Activated CD4-positive, alpha-beta T cell treated with anti-CD3 and anti-CD28 coated beads for 1 hour (primary cell): ENCODE results near the gene OLFM4.
"Not testable (repeated sequence)": the region's sequence is repeated elsewhere in the genome, so short reads cannot be mapped to it uniquely, and the experiment has no call there.

ENCODE experiments used
- DNase-seq: peaks from one replicate; pipeline ENCODE4 v3.0.0-alpha.2; 2020

The OLFM4 gene, protein sequence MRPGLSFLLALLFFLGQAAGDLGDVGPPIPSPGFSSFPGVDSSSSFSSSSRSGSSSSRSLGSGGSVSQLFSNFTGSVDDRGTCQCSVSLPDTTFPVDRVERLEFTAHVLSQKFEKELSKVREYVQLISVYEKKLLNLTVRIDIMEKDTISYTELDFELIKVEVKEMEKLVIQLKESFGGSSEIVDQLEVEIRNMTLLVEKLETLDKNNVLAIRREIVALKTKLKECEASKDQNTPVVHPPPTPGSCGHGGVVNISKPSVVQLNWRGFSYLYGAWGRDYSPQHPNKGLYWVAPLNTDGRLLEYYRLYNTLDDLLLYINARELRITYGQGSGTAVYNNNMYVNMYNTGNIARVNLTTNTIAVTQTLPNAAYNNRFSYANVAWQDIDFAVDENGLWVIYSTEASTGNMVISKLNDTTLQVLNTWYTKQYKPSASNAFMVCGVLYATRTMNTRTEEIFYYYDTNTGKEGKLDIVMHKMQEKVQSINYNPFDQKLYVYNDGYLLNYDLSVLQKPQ

DNA sequence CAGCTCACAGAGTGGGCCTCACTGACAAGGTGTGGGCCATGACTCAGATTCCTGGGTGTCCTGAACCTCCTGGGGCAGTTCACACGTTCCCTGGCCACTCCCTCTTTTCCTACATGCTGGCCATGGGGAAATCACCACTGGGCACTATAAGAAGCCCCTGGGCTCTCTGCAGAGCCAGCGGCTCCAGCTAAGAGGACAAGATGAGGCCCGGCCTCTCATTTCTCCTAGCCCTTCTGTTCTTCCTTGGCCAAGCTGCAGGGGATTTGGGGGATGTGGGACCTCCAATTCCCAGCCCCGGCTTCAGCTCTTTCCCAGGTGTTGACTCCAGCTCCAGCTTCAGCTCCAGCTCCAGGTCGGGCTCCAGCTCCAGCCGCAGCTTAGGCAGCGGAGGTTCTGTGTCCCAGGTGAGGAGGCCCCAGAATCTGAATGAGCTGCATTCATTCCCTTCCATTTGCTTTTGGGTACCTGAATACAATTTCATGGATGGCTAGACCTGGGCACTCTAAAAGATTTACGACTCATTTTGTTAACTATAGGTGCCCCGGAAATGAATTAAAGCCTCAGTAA lies at the start of gene OLFM4:
TSS of gene OLFM4 (plus strand) at position 177 of the 567 bp plus-strand sequence. CDS start at position 201, 24 bp downstream.
- DNase-seq, result no peak

GRCh38 chr13:52978989-52979388 lies 49.6 kb upstream of the OLFM4 start:
- DNase-seq, result no peak

DNA sequence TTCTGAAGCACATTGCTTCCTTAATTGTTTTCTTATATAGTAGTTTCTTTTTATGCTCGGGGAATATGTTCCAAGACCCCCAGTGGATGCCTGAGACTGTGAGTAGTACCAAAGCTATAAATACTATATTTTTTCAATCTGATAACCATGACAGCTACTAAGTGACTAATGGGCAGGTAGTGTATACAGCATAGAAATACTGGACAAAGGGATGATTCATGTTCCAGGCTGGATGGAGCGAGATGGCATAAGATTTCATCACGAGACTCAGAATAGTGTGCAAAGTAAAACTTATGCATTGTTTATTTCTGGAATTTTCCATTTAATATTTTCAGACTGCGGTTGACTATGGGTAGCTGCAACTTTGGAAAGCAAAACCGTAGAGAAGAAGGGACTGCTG lies 47.9 kb upstream of the OLFM4 start:
- DNase-seq, result no peak

GRCh38 chr13:52983836-52984235 lies 44.8 kb upstream of the OLFM4 start:
- DNase-seq, result no peak

- no peak for DNase-seq
Observed at GRCh38 chr13:52984881-52985363, 43.7 kb upstream of the OLFM4 start.

DNA sequence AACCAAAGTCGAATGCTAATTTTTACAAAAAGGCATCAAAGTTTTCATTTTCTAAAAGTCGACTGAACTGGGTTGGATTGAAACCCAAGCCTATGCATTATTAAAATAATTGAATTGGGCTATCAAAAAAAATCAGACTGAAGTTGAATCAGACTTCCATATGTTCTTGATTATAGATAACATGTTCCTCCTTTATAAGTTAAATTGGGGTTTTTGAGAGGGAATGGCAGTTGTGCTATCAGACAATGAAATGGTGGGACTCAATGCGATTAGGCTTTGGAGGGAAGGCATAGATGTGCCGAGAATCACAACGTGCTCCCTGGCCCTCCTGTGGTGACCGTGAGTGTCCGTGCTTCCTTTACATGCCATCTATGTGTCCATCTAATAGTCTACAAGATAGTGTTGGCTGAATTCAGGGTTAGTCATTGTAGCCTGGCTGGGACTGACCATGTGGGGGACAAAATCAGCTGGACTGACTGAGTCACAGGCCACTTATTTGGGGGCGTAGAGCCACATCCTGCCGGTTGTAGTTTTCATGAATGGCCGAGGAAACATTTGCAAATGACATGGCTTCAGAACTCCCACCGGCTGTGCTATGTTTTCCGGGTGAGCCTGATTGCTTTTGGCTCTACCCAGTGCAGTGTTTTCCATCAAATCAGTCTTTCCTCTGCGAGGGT lies 37.1 kb upstream of the OLFM4 start:
- no peak for DNase-seq

GRCh38 chr13:52992110-52992509 lies 36.5 kb upstream of the OLFM4 start:
- DNase-seq, result no peak

DNA sequence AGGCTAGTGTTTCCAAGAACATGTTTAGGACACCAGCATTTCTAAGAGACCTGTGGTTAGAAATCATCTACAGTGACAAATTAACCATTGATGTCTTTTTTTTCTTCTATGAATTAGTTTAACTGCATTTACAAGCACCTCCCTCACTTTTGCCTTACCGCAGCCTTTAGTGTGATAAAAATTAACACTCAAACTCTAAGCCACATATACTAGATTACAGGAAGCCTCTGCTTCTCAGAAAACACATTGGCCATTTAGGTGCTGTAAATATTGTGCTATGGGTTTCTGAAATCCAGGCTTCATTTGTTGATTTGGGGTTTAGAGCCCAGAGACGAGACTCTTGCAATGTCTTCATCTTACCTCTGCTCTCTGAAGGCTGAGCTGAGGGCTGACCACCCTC lies 34.6 kb upstream of the OLFM4 start:
- DNase-seq, result no peak

DNA sequence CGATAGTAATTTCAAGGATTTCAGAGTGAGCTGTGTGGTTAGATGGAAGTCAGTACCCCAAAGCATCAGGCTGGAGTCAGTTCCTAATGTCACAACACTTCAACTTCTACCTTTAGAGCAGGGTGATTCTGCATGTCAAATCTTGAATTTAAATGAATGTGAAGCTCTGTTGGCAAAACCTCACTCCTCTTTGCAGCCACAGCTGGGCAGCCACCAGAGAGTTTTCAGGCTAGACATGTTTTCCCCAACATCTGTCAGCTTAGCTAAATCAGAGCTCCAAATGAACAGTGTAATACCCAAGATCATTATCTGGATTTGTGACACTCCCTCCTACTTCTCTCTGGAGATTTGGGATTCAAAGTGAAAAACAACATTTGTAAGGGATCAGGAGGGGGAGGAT lies 33.7 kb upstream of the OLFM4 start:
- DNase-seq, result no peak

- no peak for DNase-seq
Observed at GRCh38 chr13:52995946-52996345, 32.7 kb upstream of the OLFM4 start.

GRCh38 chr13:52997951-52998876 lies 30.4 kb upstream of the OLFM4 start:
- no peak for DNase-seq

- DNase-seq, result no peak
Observed at GRCh38 chr13:52999093-52999696, 29.4 kb upstream of the OLFM4 start.

DNA sequence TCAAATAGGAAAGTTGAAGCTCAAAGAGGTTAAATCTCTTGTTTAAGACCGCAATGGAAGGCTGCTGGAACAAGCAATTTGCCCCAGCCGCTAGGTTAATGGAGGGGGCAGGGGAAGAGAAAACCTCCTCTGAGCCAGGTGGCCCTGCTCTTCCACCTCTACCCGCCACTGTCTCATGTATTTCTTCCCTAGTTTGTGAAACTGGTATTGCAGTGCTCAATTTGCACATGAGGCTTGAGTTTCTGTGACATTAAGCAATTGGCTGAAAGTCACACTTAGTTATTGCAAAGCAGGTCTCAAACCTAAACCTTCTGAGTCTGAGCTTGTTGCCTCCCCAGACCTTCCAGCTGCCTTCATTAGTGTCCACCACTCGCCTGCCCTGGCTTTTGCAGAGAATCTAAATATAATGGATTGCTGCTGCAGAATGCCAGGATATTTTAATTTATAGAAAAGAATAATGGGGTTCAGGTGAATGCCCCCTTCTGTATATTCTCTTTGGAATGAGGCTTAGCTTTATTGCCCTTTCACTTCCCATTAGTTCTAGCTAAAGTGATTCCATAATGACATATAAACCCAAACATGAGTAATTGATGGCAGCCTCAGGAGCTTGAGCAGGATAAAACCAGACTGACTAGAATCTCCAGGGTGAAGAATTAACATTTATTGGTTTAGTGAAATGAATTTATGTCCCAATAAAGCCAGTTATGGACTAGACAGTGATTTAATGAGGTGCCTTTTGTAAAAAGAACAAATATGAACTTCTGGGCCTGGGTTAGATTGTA lies 27.0 kb upstream of the OLFM4 start:
- DNase-seq, result no peak

DNA sequence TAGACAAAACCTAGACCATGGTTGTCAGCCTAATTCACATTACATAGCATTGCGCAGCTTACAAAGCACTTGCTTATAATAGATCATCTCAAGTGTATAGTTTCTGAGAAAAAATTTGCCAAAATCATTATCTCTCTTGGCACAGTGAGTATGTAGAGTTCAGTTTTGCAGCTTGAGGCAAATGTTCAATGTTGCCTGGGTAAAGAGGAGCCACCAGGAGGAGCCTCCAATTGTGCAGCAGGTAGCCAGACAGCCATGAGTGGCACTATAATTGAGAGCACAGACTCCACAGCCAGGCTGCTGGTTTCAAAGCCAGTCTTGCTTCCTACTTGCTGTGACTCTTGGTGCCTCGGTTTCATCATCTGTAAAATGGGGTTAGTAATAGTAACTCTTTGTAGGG lies 24.0 kb upstream of the OLFM4 start:
- DNase-seq, result no peak

GRCh38 chr13:53005626-53006025 lies 23.0 kb upstream of the OLFM4 start:
- DNase-seq, result no peak

GRCh38 chr13:53007872-53008271 lies 20.7 kb upstream of the OLFM4 start:
- DNase-seq, result no peak

DNA sequence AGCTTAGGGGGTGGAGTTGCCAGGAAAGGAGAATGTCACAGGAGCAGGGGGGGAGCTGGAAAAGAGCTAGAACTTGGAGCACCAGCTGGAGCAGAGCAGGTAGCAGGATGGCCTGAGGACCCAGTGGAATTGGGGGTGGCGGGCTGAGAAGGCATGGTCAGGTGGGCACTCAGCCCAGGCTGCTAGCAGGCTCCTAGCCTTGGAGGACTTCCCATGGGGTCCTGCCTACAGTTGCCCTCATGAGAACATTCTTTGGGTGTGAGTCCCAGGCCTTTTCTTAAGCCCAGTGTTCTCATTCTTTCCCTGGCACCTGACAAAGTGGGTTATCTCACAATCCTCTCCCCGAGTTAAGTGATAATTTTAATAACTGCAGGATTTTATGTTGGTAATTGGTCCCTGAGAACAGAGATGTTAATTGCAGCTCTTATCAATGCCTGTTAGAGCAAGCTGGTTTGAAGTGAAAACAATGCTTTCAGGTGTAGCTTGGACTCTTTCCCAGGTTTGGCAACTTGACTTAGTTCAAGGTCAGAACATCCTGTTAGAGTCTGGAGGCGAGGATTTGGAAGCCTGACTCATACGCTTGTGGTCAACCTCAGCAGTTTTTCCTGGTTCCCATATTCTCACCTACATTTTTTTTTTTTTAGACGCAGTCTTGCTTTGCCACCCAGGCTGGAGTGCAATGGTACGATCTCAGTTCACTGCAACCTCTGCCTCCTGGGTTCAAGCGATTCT lies 18.1 kb upstream of the OLFM4 start:
- no peak for DNase-seq

DNA sequence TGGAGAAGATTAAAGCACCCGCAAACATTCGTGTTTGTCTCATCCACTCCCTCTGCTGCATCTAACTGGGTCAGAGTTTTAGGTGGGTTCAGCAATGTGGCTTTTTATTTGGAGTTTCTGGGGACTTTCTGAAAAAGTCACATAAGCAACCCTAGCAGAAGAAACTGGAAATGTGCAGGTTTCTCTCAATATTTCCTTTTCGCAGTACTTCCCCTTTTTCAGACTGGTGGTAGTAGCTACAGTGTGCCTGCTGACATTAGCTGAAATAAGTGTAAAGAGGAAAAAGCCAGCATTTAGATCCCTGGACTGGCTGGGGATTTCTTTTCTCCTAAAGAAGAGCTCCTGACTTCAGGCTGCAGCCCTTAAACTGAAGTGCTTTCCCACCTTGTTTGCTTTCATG lies 15.9 kb upstream of the OLFM4 start:
- no peak for DNase-seq

DNA sequence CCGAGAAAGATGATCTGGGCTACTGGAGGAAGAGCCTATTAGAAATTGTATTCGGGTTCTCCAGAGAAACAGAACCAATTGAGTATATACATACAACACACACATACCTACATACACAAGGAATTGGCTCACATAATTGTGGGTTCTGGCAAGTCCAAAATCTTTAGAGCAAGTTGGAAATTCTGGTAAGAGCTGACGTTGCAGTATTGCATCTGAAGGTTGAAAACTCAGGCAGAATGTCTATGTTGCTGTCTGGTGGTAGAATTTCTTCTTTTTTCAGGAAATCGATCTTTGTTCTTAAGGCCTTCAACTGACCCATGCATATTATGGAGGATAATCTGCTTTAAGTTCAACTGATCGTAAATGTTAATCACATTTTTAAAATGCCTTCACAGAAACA lies 15.5 kb upstream of the OLFM4 start:
- no peak for DNase-seq

GRCh38 chr13:53014018-53014417 lies 14.6 kb upstream of the OLFM4 start:
- not testable (repeated sequence) for DNase-seq
